ENCODE data around the gene CROCC2. TPM values are rescaled to one million over a fixed set of nuclear protein-coding genes. Genes with fewer than 3 reads are reported as not detected.

The CROCC2 gene
- total RNA-seq, 2 experiments from 2014 or later, result not detected

- no peaks in the 10 kb centered on the region for H3K4me1 Mint-ChIP-seq
- peaks cover 8% of the 10 kb centered on the region for H3K9me3 Mint-ChIP-seq (ENCODE audit: low read depth)
- peaks cover 5% of the 10 kb centered on the region for H3K27me3 Mint-ChIP-seq
- no peak overlapping the region for H3K4me3 Mint-ChIP-seq
- intact Hi-C loops (cut with DNase I, micrococcal nuclease), result no loop called here
- H3K36me3 Mint-ChIP-seq (ENCODE audit: low read depth), result no peaks in the 10 kb centered on the region
- CTCF ChIA-PET, result interaction anchor here (0.5 kb wide), 1 partner anchor 648 kb away, joined by 5 read pairs; no protein-coding TSS in a partner anchor
- no peak for DNase-seq
- ATAC-seq, result no peak
- no peak overlapping the region for H3K27ac Mint-ChIP-seq
- POLR2A ChIA-PET, result no interaction called here
Measured at GRCh38 chr2:240933048-240933965, 27.2 kb downstream of the CROCC2 start.

GRCh38 chr2:240933966-240934700, 28.0 kb downstream of the CROCC2 start:
- Mint-ChIP-seq H3K36me3 (ENCODE audit: low read depth) (no peaks in the 10 kb centered on the region), H3K9me3 (ENCODE audit: low read depth) (peaks cover 10% of the 10 kb centered on the region), H3K4me3 (no peak overlapping the region), H3K4me1 (no peaks in the 10 kb centered on the region), H3K27me3 (peaks cover 5% of the 10 kb centered on the region), H3K27ac (no peak overlapping the region)
- intact Hi-C loops (cut with DNase I, micrococcal nuclease), result no loop called here
- CTCF ChIA-PET, result no interaction called here
- POLR2A ChIA-PET, result no interaction called here
- DNase-seq (no peak), ATAC-seq (no peak)

- POLR2A ChIA-PET, result no interaction called here
- intact Hi-C loops (cut with DNase I, micrococcal nuclease), result no loop called here
- ATAC-seq (no peak), DNase-seq (no peak)
- no peaks in the 10 kb centered on the region for H3K36me3 Mint-ChIP-seq (ENCODE audit: low read depth)
- H3K9me3 Mint-ChIP-seq (ENCODE audit: low read depth), result peaks cover 10% of the 10 kb centered on the region
- CTCF ChIA-PET, result no interaction called here
- H3K27ac Mint-ChIP-seq, result no peak overlapping the region
- H3K27me3 Mint-ChIP-seq, result peaks cover 5% of the 10 kb centered on the region
- H3K4me3 Mint-ChIP-seq, result no peak overlapping the region
- no peaks in the 10 kb centered on the region for H3K4me1 Mint-ChIP-seq
Measured at GRCh38 chr2:240934701-240935102, 28.6 kb downstream of the CROCC2 start.

- no peaks in the 10 kb centered on the region for H3K36me3 Mint-ChIP-seq (ENCODE audit: low read depth)
- H3K27me3 Mint-ChIP-seq, result peaks cover 6% of the 10 kb centered on the region
- no peaks in the 10 kb centered on the region for H3K4me1 Mint-ChIP-seq
- POLR2A ChIA-PET, result no interaction called here
- CTCF ChIA-PET, result interaction anchor here (0.8 kb wide), 1 partner anchor 647 kb away, joined by 4 read pairs; no protein-coding TSS in a partner anchor
- H3K9me3 Mint-ChIP-seq (ENCODE audit: low read depth), result peaks cover 10% of the 10 kb centered on the region
- no peak for ATAC-seq
- no peak overlapping the region for H3K4me3 Mint-ChIP-seq
- no peak for DNase-seq
- intact Hi-C loops (cut with DNase I, micrococcal nuclease), result no loop called here
- H3K27ac Mint-ChIP-seq, result no peak overlapping the region
Measured at GRCh38 chr2:240935103-240935876, 29.2 kb downstream of the CROCC2 start.

- intact Hi-C loops (cut with DNase I, micrococcal nuclease), result no loop called here
- POLR2A ChIA-PET, result no interaction called here
- Mint-ChIP-seq H3K36me3 (ENCODE audit: low read depth) (no peaks in the 10 kb centered on the region), H3K27me3 (peaks cover 14% of the 10 kb centered on the region), H3K27ac (no peak overlapping the region), H3K9me3 (ENCODE audit: low read depth) (peaks cover 10% of the 10 kb centered on the region), H3K4me1 (no peaks in the 10 kb centered on the region), H3K4me3 (no peak overlapping the region)
- CTCF ChIA-PET, result interaction anchor here (0.8 kb wide), 1 partner anchor 646 kb away, joined by 4 read pairs; no protein-coding TSS in a partner anchor
- no peak for ATAC-seq
- DNase-seq, result no peak
Measured at GRCh38 chr2:240936106-240936505, 30.0 kb downstream of the CROCC2 start.

- peaks cover 6% of the 10 kb centered on the region for H3K27me3 Mint-ChIP-seq
- H3K9me3 Mint-ChIP-seq (ENCODE audit: low read depth), result peaks cover 3% of the 10 kb centered on the region
- no peaks in the 10 kb centered on the region for H3K4me1 Mint-ChIP-seq
- intact Hi-C loops (cut with DNase I, micrococcal nuclease), result no loop called here
- CTCF ChIA-PET, result no interaction called here
- no peak overlapping the region for H3K27ac Mint-ChIP-seq
- POLR2A ChIA-PET, result no interaction called here
- H3K36me3 Mint-ChIP-seq (ENCODE audit: low read depth), result no peaks in the 10 kb centered on the region
- no peak for ATAC-seq
- DNase-seq, result no peak
- no peak overlapping the region for H3K4me3 Mint-ChIP-seq
Measured at GRCh38 chr2:240946046-240946445, 39.9 kb downstream of the CROCC2 start.

- ChIA-PET POLR2A (no interaction called here), CTCF (no interaction called here)
- no peak for DNase-seq
- Mint-ChIP-seq H3K4me3 (no peak overlapping the region), H3K4me1 (no peaks in the 10 kb centered on the region), H3K27ac (no peak overlapping the region), H3K9me3 (ENCODE audit: low read depth) (peaks cover 1% of the 10 kb centered on the region), H3K36me3 (ENCODE audit: low read depth) (no peaks in the 10 kb centered on the region), H3K27me3 (peaks cover 3% of the 10 kb centered on the region)
- ATAC-seq, result no peak
- intact Hi-C loops (cut with DNase I, micrococcal nuclease), result no loop called here
Measured at GRCh38 chr2:240946654-240947053, 40.5 kb downstream of the CROCC2 start.

GRCh38 chr2:240947176-240947575, 41.0 kb downstream of the CROCC2 start:
- Mint-ChIP-seq H3K4me1 (no peaks in the 10 kb centered on the region), H3K4me3 (no peak overlapping the region), H3K27me3 (peaks cover 2% of the 10 kb centered on the region), H3K27ac (no peak overlapping the region), H3K36me3 (ENCODE audit: low read depth) (no peaks in the 10 kb centered on the region), H3K9me3 (ENCODE audit: low read depth) (no peaks in the 10 kb centered on the region)
- ChIA-PET POLR2A (no interaction called here), CTCF (no interaction called here)
- ATAC-seq, result no peak
- DNase-seq, result no peak
- intact Hi-C loops (cut with DNase I, micrococcal nuclease), result no loop called here

- no peaks in the 10 kb centered on the region for H3K36me3 Mint-ChIP-seq (ENCODE audit: low read depth)
- H3K9me3 Mint-ChIP-seq (ENCODE audit: low read depth), result no peaks in the 10 kb centered on the region
- H3K4me3 Mint-ChIP-seq, result no peak overlapping the region
- DNase-seq (no peak), ATAC-seq (no peak)
- H3K27me3 Mint-ChIP-seq, result peaks cover 2% of the 10 kb centered on the region
- no peak overlapping the region for H3K27ac Mint-ChIP-seq
- ChIA-PET CTCF (no interaction called here), POLR2A (no interaction called here)
- no peaks in the 10 kb centered on the region for H3K4me1 Mint-ChIP-seq
- intact Hi-C loops (cut with DNase I, micrococcal nuclease), result no loop called here
Measured at GRCh38 chr2:240947607-240948006, 41.5 kb downstream of the CROCC2 start.

- Mint-ChIP-seq H3K27me3 (peaks cover 2% of the 10 kb centered on the region), H3K27ac (no peak overlapping the region), H3K9me3 (ENCODE audit: low read depth) (no peaks in the 10 kb centered on the region), H3K36me3 (ENCODE audit: low read depth) (no peaks in the 10 kb centered on the region), H3K4me1 (no peaks in the 10 kb centered on the region), H3K4me3 (no peak overlapping the region)
- CTCF ChIA-PET, result no interaction called here
- no peak for ATAC-seq
- POLR2A ChIA-PET, result no interaction called here
- intact Hi-C loops (cut with DNase I, micrococcal nuclease), result no loop called here
- no peak for DNase-seq
Measured at GRCh38 chr2:240948086-240948485, 42.0 kb downstream of the CROCC2 start.

- no peak for DNase-seq
- no peak for ATAC-seq
- ChIA-PET CTCF (no interaction called here), POLR2A (no interaction called here)
- H3K27ac Mint-ChIP-seq, result no peak overlapping the region
- intact Hi-C loops (cut with DNase I, micrococcal nuclease), result no loop called here
- H3K27me3 Mint-ChIP-seq, result peaks cover 2% of the 10 kb centered on the region
- no peaks in the 10 kb centered on the region for H3K4me1 Mint-ChIP-seq
- H3K36me3 Mint-ChIP-seq (ENCODE audit: low read depth), result no peaks in the 10 kb centered on the region
- no peak overlapping the region for H3K4me3 Mint-ChIP-seq
- H3K9me3 Mint-ChIP-seq (ENCODE audit: low read depth), result no peaks in the 10 kb centered on the region
Measured at GRCh38 chr2:240948905-240949790, 43.0 kb downstream of the CROCC2 start.
